Measurements from ENCODE around the gene ZNF607. TPM values are rescaled to one million over a fixed set of nuclear protein-coding genes. Genes with fewer than 3 reads are reported as not detected.
A peak's percentile ranks its signal among the peaks of the same experiment; 100 is the strongest.

ZNF607 gene
- total and polyA plus RNA-seq, 2 donors (not counting 3 experiments of a cell fraction or from before 2014, with no cell fraction given): 1.3 to 5.2 TPM

- no peaks in the 10 kb centered on the region for H3K36me3 ChIP-seq (ENCODE audit: control insufficient read depth in 2 of 2, extremely low read depth in 1 of 2, insufficient read depth in 2 of 2, low read length in 2 of 2)
- ChIA-PET POLR2A (interaction anchor here (0.9 kb wide), 1 partner anchor 126 kb away, joined by 3 read pairs; the partner anchor contains the start of gene ZNF573), CTCF (no interaction called here)
- H3K9me1 ChIP-seq (replicated peaks; ENCODE audit: control insufficient read depth, extremely low read depth, insufficient read depth, low read length): no peaks in the 10 kb centered on the region
- DNase-seq (ENCODE audit: low read depth, low spot score): no peak
- H2AFZ ChIP-seq (ENCODE audit: low read depth, low read length): peak overlapping the region; percentile 88
- no peaks in the 10 kb centered on the region for H3K9me3 ChIP-seq (replicated peaks; ENCODE audit: control insufficient read depth, insufficient read depth, low read length)
- dilution Hi-C loops (cut with MboI; ENCODE audit: extremely low pct_ligation_motif_present, low sequenced_read_pairs) (no loop called here), intact Hi-C loops (cut with micrococcal nuclease) (loop anchor here (2.0 to 10.0 kb wide), 2 partner anchors 187 to 339 kb away; partner anchors contain the start of gene ZNF569)
- H3K9ac ChIP-seq (replicated peaks; ENCODE audit: extremely low read depth, insufficient read depth, low read length): peak overlapping the region; percentile 74
- peak overlapping the region; percentile 65 to 92 (median 91) for H3K4me3 ChIP-seq (replicated peaks in 1 of 3; ENCODE audit: insufficient read depth in 1 of 3, low read depth in 1 of 3, low read length in 3 of 3)
- peaks cover 14% of the 10 kb centered on the region for H3K4me1 ChIP-seq (ENCODE audit: control insufficient read depth, extremely low read depth, insufficient read depth, low read length)
- peak overlapping the region; percentile 26 for H3K27ac ChIP-seq (ENCODE audit: insufficient read depth, low read depth, low read length)
- no TSS peak for BruUV-seq (replicated peaks)
- H3K79me2 ChIP-seq (ENCODE audit: control insufficient read depth, insufficient read depth, low read length): peaks cover 18% of the 10 kb centered on the region
- no peaks in the 10 kb centered on the region for H3K27me3 ChIP-seq (ENCODE audit: control insufficient read depth in 2 of 2, insufficient read depth in 2 of 2, low read length in 2 of 2)
- H4K20me1 ChIP-seq (replicated peaks; ENCODE audit: control insufficient read depth, extremely low read depth, insufficient read depth, low read length): no peaks in the 10 kb centered on the region
- FAIRE-seq: peak; percentile 8
- H3K4me2 ChIP-seq (ENCODE audit: insufficient read depth, low read length): peak overlapping the region; percentile 82
- TF ChIP-seq CTCF (IDR thresholded peaks at IDR 0.05; ENCODE audit: extremely low read depth in 1 of 2, insufficient read depth in 1 of 2, low read depth in 1 of 2, low read length in 2 of 2): no peak
- no peak for TF ChIP-seq JUN (IDR thresholded peaks at IDR 0.05; ENCODE audit: borderline replicate concordance, insufficient read depth, insufficient read length, low read depth)
- no peak for TF ChIP-seq FOS (IDR thresholded peaks at IDR 0.05; ENCODE audit: borderline replicate concordance, insufficient read depth, low read length)
- no peak for TF ChIP-seq GATA2 (IDR thresholded peaks at IDR 0.05; ENCODE audit: insufficient read depth, insufficient read length, low read depth, low read length)
- no peak for TF ChIP-seq MAX (IDR thresholded peaks at IDR 0.05; ENCODE audit: insufficient read depth, insufficient read length)
- no peak for TF ChIP-seq MYC (IDR thresholded peaks at IDR 0.05; ENCODE audit: low read depth, low read length)
- TF ChIP-seq EZH2 (IDR thresholded peaks at IDR 0.05; ENCODE audit: borderline replicate concordance, low read depth, low read length, severe bottlenecking): no peak
- TF ChIP-seq POLR2A (IDR thresholded peaks at IDR 0.05; ENCODE audit: low read depth, low read length): no peak
- TF ChIP-seq POLR2AphosphoS5 (IDR thresholded peaks at IDR 0.05; ENCODE audit: insufficient read depth, low read depth, low read length): no peak
Observed at GRCh38 chr19:37654118-37654517, 65.4 kb downstream of the ZNF607 start.

Small RNAs within 50 kb of the gene (small RNA-seq; reads per million reads assigned to genes)
- gene SELENOKP1 (ENCODE audit: insufficient read depth, insufficient read length, low read depth, low replicate concordance): not detected

Other genes with a start within 250 kb of the ZNF607 start
- gene ZNF793, start 212.8 kb downstream of the ZNF607 start, total RNA-seq: 0.78 and 3.8 TPM in 2 replicates
- gene ZNF793, start 212.8 kb downstream of the ZNF607 start, polyA plus RNA-seq: 0.37 and 0.40 TPM in 2 replicates
- 2.0 and 2.1 TPM in 2 replicates for gene ZNF571, start 125.0 kb downstream of the ZNF607 start, total RNA-seq
- gene ZNF571, start 125.0 kb downstream of the ZNF607 start, polyA plus RNA-seq: 0.70 and 0.78 TPM in 2 replicates
- 0.75 and 0.83 TPM in 2 replicates for gene ZNF540, start 124.9 kb downstream of the ZNF607 start, total RNA-seq
- gene ZNF540, start 124.9 kb downstream of the ZNF607 start, polyA plus RNA-seq: 0.08 and 0.25 TPM in 2 replicates
- 7.6 and 11.1 TPM in 2 replicates for gene ZFP30, start 64.3 kb downstream of the ZNF607 start, total RNA-seq
- 1.6 and 1.7 TPM in 2 replicates for gene ZFP30, start 64.3 kb downstream of the ZNF607 start, polyA plus RNA-seq
- gene ZNF573, start 59.8 kb upstream of the ZNF607 start, total RNA-seq: 6.3 and 7.5 TPM in 2 replicates
- gene ZNF573, start 59.8 kb upstream of the ZNF607 start, polyA plus RNA-seq: 0.38 and 1.4 TPM in 2 replicates
- gene WDR87, start 186.8 kb upstream of the ZNF607 start, total RNA-seq: not detected in 2 replicates
- under 0.01 TPM in 1 of 2 replicates, not detected in the other for gene WDR87, start 186.8 kb upstream of the ZNF607 start, polyA plus RNA-seq
- 44.4 and 47.2 TPM in 2 replicates for gene SIPA1L3, start 187.4 kb upstream of the ZNF607 start, total RNA-seq
- 7.1 and 14.2 TPM in 2 replicates for gene SIPA1L3, start 187.4 kb upstream of the ZNF607 start, polyA plus RNA-seq